OCI-LY7 (cell line): Measurements from ENCODE around the gene PCCA. TPM values are rescaled to one million over a fixed set of nuclear protein-coding genes. Genes with fewer than 3 reads are reported as not detected.
"Not testable (repeated sequence)": the region's sequence is repeated elsewhere in the genome, so short reads cannot be mapped to it uniquely, and the experiment has no call there.

Experiments used
- BruUV-seq: library from RNA; stranded (reverse); fragments of 400-500 nt; replicated peaks from 2 replicates; lab custom pipeline; 2021; lab: Mats Ljungman, UMichigan
- CTCF ChIA-PET: fragments of 300-600 bp; sonication (Branson Sonifier 250); formaldehyde crosslinking; loops from one replicate; lab custom pipeline; 2022; ENCODE audit warnings: antibody characterized with exemption; ENCODE audit not compliant: unreplicated experiment; lab: Charles Lee
- POLR2A ChIA-PET: fragments of 300-600 bp; sonication (Branson Sonifier 250); formaldehyde crosslinking; loops from one replicate; lab custom pipeline; 2022; ENCODE audit warnings: antibody characterized with exemption; lab: Charles Lee
- DNase-seq: peaks from one replicate; pipeline ENCODE4 v3.0.0-alpha.2; 2015; ENCODE audit warnings: low spot score
- H2AFZ ChIP-seq: fragments of 200-600 bp; sonication (generic), shearing (Covaris generic); 2 replicates; pipeline ENCODE4 v1.6.1; 2014; ENCODE audit warnings: mild to moderate bottlenecking, antibody characterized with exemption, low read length, moderate library complexity
- H3K27ac ChIP-seq: fragments of 200-600 bp; sonication (generic); 2 replicates; pipeline ENCODE4 v1.5.1; 2014; ENCODE audit warnings: mixed run types, low read depth, mild to moderate bottlenecking, moderate library complexity, low read length, inconsistent platforms; ENCODE audit not compliant: poor library complexity, severe bottlenecking
- H3K36me3 ChIP-seq: fragments of 200-600 bp; sonication (generic); 2 replicates; pipeline ENCODE4 v1.6.1; 2014; ENCODE audit warnings: mild to moderate bottlenecking, antibody characterized with exemption, low read length, moderate library complexity, mixed read lengths; ENCODE audit not compliant: insufficient read depth
- H3K4me1 ChIP-seq: fragments of 200-600 bp; sonication (generic); 2 replicates; pipeline ENCODE4 v1.5.1; 2014; ENCODE audit warnings: mild to moderate bottlenecking, low read length; ENCODE audit not compliant: insufficient read depth, poor library complexity, severe bottlenecking
- H3K4me2 ChIP-seq: fragments of 200-600 bp; sonication (generic); 2 replicates; pipeline ENCODE4 v1.6.1; 2014; ENCODE audit warnings: mild to moderate bottlenecking, low read length
- H3K4me3 ChIP-seq: fragments of 200-600 bp; sonication (generic); 2 replicates; pipeline ENCODE4 v1.5.1; 2014; ENCODE audit warnings: mild to moderate bottlenecking, low read depth, low read length; ENCODE audit not compliant: poor library complexity, severe bottlenecking
- H3K79me2 ChIP-seq: fragments of 200-600 bp; sonication (generic); 2 replicates; pipeline ENCODE4 v1.6.1; 2016; ENCODE audit warnings: low read depth, mild to moderate bottlenecking, low read length, moderate library complexity, mixed read lengths; ENCODE audit not compliant: insufficient read depth
- H3K9me2 ChIP-seq: fragments of 200-600 bp; sonication (generic); 2 replicates; pipeline ENCODE4 v1.6.1; 2016; ENCODE audit warnings: mild to moderate bottlenecking, low read length, mixed read lengths; ENCODE audit not compliant: insufficient read depth
- H3K9me3 ChIP-seq: fragments of 200-600 bp; sonication (generic); 2 replicates; pipeline ENCODE4 v1.6.1; 2014; ENCODE audit warnings: mild to moderate bottlenecking, mixed run types, low read length, mixed read lengths
- H4K20me1 ChIP-seq: fragments of 200-600 bp; sonication (generic); 2 replicates; pipeline ENCODE4 v1.6.1; 2014; ENCODE audit warnings: mild to moderate bottlenecking, antibody characterized with exemption, low read length, moderate library complexity, mixed read lengths; ENCODE audit not compliant: insufficient read depth
- EZH2phosphoT487 ChIP-seq: fragments of 200-600 bp; sonication (generic); IDR thresholded peaks from 2 replicates; pipeline ENCODE4 v1.6.1; 2018; ENCODE audit warnings: low read depth, borderline replicate concordance, mild to moderate bottlenecking, mixed run types, antibody characterized with exemption, low read length, moderate library complexity, mixed read lengths
- intact Hi-C: fragments of 100-400 bp; cut with micrococcal nuclease; formaldehyde crosslinking; loops from one replicate; pipeline ENCODE4 v1.10.0; 2022; ENCODE audit not compliant: unreplicated experiment
- total RNA-seq, 2 experiments: library from RNA; depleted of rRNA in 1 of 2; stranded (reverse); fragments of >200 nt in 1 of 2; shearing (Covaris generic) in 1 of 2; gene quantifications; 2 replicates each; pipeline ENCODE4 v1.2.3, GENCODE V29; 2014 to 2022
- TF ChIP-seq, protein P1 (sequence below): fragments of 200-600 bp; sonication (generic); conservative IDR thresholded peaks from 2 replicates; pipeline ENCODE4 v1.5.1; 2014; ENCODE audit warnings: mild to moderate bottlenecking, antibody characterized with exemption, low read length, moderate library complexity, mixed read lengths

Gene PCCA
- total RNA-seq, 2 experiments from 2014 or later = 2.7 to 7.2 TPM

GRCh38 chr13:100096526-100096925, 7.6 kb downstream of the PCCA start:
- POLR2A ChIA-PET = no interaction called here
- intact Hi-C loops = no loop called here
- Histone ChIP-seq H2AFZ (no peak overlapping the region), H3K36me3 (no peaks in the 10 kb centered on the region), H3K4me1 (no peaks in the 10 kb centered on the region), H4K20me1 (no peaks in the 10 kb centered on the region), H3K9me3 (no peaks in the 10 kb centered on the region), H3K27ac (no peak overlapping the region), H3K4me2 (no peak overlapping the region), H3K4me3 (no peak overlapping the region), H3K79me2 (no peaks in the 10 kb centered on the region), H3K9me2 (no peaks in the 10 kb centered on the region)
- TF ChIP-seq, protein P1, sequence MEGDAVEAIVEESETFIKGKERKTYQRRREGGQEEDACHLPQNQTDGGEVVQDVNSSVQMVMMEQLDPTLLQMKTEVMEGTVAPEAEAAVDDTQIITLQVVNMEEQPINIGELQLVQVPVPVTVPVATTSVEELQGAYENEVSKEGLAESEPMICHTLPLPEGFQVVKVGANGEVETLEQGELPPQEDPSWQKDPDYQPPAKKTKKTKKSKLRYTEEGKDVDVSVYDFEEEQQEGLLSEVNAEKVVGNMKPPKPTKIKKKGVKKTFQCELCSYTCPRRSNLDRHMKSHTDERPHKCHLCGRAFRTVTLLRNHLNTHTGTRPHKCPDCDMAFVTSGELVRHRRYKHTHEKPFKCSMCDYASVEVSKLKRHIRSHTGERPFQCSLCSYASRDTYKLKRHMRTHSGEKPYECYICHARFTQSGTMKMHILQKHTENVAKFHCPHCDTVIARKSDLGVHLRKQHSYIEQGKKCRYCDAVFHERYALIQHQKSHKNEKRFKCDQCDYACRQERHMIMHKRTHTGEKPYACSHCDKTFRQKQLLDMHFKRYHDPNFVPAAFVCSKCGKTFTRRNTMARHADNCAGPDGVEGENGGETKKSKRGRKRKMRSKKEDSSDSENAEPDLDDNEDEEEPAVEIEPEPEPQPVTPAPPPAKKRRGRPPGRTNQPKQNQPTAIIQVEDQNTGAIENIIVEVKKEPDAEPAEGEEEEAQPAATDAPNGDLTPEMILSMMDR = no peak
- no peak for TF ChIP-seq EZH2phosphoT487
- no TSS peak for BruUV-seq
- CTCF ChIA-PET = no interaction called here
- DNase-seq = no peak

DNA sequence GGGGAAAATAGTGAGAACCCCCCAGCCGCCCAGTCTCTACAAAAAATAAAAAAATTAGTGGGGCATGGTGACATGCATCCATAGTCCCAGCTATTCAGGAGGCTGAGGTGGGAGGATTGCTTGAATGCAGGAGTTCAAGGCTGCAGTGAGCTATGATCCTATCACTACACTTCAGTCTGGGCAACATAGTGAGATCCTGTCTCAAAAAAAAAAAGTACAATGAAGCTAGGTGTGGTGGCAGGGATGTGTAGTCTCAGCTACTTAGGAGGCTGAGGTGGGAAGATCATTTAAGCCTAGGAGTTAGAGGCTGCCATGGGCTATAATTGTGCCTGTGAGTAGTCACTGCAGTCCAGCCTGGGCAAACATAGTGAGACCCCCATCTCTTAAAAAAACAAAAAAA, 8.9 kb downstream of the PCCA start:
- Histone ChIP-seq H3K27ac (no peak overlapping the region), H3K4me1 (no peaks in the 10 kb centered on the region), H3K4me2 (no peak overlapping the region), H3K79me2 (no peaks in the 10 kb centered on the region), H3K9me3 (no peaks in the 10 kb centered on the region), H3K9me2 (no peaks in the 10 kb centered on the region), H4K20me1 (no peaks in the 10 kb centered on the region), H3K36me3 (no peaks in the 10 kb centered on the region), H3K4me3 (no peak overlapping the region), H2AFZ (no peak overlapping the region)
- POLR2A ChIA-PET = interaction anchor here (0.8 kb wide), 1 partner anchor 14 kb away, joined by 4 read pairs; no protein-coding TSS in a partner anchor
- BruUV-seq = no TSS peak
- no peak for DNase-seq
- CTCF ChIA-PET = no interaction called here
- TF ChIP-seq, protein P1 = no peak
- TF ChIP-seq EZH2phosphoT487 = no peak
- intact Hi-C loops = no loop called here

- POLR2A ChIA-PET = interaction anchor here (0.8 kb wide), 1 partner anchor 14 kb away, joined by 4 read pairs; no protein-coding TSS in a partner anchor
Observed at GRCh38 chr13:100098445-100099116, 9.7 kb downstream of the PCCA start.

DNA sequence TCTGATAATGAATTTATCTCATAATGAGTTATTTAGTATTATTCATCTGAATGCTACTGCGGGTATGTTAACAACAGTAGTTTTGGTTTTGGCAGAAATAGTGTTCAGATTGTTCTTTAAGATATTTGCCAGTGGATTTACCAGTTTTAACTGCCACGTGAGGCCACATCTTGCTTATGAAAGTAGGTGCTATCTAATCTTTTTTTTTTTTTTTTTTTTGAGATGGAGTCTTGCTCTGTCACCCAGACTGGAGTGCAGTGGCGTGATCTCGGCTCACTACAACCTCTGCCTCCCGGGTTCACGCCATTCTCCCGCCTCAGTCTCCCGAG, 10.2 kb downstream of the PCCA start:
- H3K27ac ChIP-seq, H3K9me2 ChIP-seq, H4K20me1 ChIP-seq, H2AFZ ChIP-seq, CTCF ChIA-PET, DNase-seq, POLR2A ChIA-PET, H3K36me3 ChIP-seq, H3K4me3 ChIP-seq, BruUV-seq, H3K4me2 ChIP-seq, H3K4me1 ChIP-seq, intact Hi-C loops, H3K9me3 ChIP-seq, H3K79me2 ChIP-seq: not testable (repeated sequence)

More at GRCh38 chr13:100098445-100099116, 9.7 kb downstream of the PCCA start:
- Histone ChIP-seq H3K4me3 (no peak overlapping the region), H3K27ac (no peak overlapping the region), H3K79me2 (no peaks in the 10 kb centered on the region), H3K4me1 (no peaks in the 10 kb centered on the region), H3K9me3 (no peaks in the 10 kb centered on the region), H2AFZ (no peak overlapping the region), H3K9me2 (no peaks in the 10 kb centered on the region), H3K36me3 (no peaks in the 10 kb centered on the region), H3K4me2 (no peak overlapping the region), H4K20me1 (no peaks in the 10 kb centered on the region)
- CTCF ChIA-PET = no interaction called here
- BruUV-seq = no TSS peak
- no peak for DNase-seq
- intact Hi-C loops = no loop called here
- TF ChIP-seq, protein P1 = no peak
- TF ChIP-seq EZH2phosphoT487 = no peak
